ENCODE results near the gene DEPDC5.
"Not testable (repeated sequence)": the region's sequence is repeated elsewhere in the genome, so short reads cannot be mapped to it uniquely, and the experiment has no call there.

Gene DEPDC5

GRCh38 chr22:31750365-31751284 is 3.2 kb upstream of the DEPDC5 start:
- no peak for DNase-seq

- DNase-seq: no peak
Measured at GRCh38 chr22:31752096-31752847, 1.5 kb upstream of the DEPDC5 start.

GRCh38 chr22:31753005-31753633 is 700 bp upstream of the DEPDC5 start:
- no peak for DNase-seq

- no peak for DNase-seq
Measured at GRCh38 chr22:31754813-31755212, 994 bp downstream of the DEPDC5 start.

- DNase-seq: no peak
Measured at GRCh38 chr22:31757265-31757664, 3.4 kb downstream of the DEPDC5 start.

- DNase-seq: not testable (repeated sequence)
Measured at GRCh38 chr22:31758860-31759259, 5.0 kb downstream of the DEPDC5 start.

GRCh38 chr22:31764785-31765184 is 11.0 kb downstream of the DEPDC5 start:
- DNase-seq: no peak

GRCh38 chr22:31768422-31769059 is 14.7 kb downstream of the DEPDC5 start:
- no peak for DNase-seq

- DNase-seq: no peak
Measured at GRCh38 chr22:31773416-31773815, 19.6 kb downstream of the DEPDC5 start.

GRCh38 chr22:31776231-31776630 is 22.4 kb downstream of the DEPDC5 start:
- DNase-seq: no peak

- DNase-seq: no peak
Measured at GRCh38 chr22:31789803-31790202, 36.0 kb downstream of the DEPDC5 start.

GRCh38 chr22:31790240-31790639 is 36.4 kb downstream of the DEPDC5 start:
- no peak for DNase-seq

GRCh38 chr22:31799358-31799757 is 45.5 kb downstream of the DEPDC5 start:
- DNase-seq: not testable (repeated sequence)

GRCh38 chr22:31800065-31800464 is 46.2 kb downstream of the DEPDC5 start:
- no peak for DNase-seq

- DNase-seq: not testable (repeated sequence)
Measured at GRCh38 chr22:31800861-31801260, 47.0 kb downstream of the DEPDC5 start.

GRCh38 chr22:31802575-31802974 is 48.8 kb downstream of the DEPDC5 start:
- no peak for DNase-seq

GRCh38 chr22:31806751-31807150 is 52.9 kb downstream of the DEPDC5 start:
- no peak for DNase-seq

GRCh38 chr22:31812977-31813605 is 59.3 kb downstream of the DEPDC5 start:
- no peak for DNase-seq

GRCh38 chr22:31813898-31814297 is 60.1 kb downstream of the DEPDC5 start:
- DNase-seq: not testable (repeated sequence)

GRCh38 chr22:31814942-31815341 is 61.1 kb downstream of the DEPDC5 start:
- DNase-seq: no peak

- not testable (repeated sequence) for DNase-seq
Measured at GRCh38 chr22:31815383-31815814, 61.6 kb downstream of the DEPDC5 start.

GRCh38 chr22:31816750-31817149 is 62.9 kb downstream of the DEPDC5 start:
- no peak for DNase-seq

Data from NCI-H2171 (cell line).